HG02852 (cell line): ENCODE data around the gene CPNE4.

Experiments
- ATAC-seq: cut with Tn5 transposase; IDR thresholded peaks from one replicate; pipeline ENCODE4 v1.9.1; 2021; ENCODE audit warnings: mild to moderate bottlenecking, moderate library complexity; ENCODE audit not compliant: unreplicated experiment

Gene CPNE4

DNA sequence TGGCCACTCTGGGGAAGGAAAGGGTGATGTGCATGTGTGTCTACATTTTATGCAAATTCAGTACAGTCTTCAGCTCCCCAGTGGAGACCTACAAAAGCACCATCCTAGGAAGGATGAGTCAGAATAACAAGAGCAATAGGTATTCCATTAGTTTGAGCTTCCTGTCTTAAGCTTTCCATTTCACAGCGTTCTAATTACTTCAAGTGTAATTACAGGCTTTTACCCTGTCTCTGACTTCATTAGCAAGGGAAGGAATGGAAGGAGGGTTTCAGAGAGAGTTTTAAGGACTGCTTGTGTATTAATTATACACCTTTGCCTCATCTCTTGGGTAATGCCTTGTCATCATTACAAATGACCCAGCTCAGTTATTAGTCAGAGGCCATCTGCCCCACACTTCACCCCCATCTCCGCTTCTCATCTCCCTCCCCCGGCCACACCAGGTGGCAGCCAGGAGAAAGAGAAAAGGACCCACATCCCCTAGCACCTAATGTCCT, 329.2 kb downstream of the CPNE4 start:
- peak; percentile 78 for ATAC-seq

DNA sequence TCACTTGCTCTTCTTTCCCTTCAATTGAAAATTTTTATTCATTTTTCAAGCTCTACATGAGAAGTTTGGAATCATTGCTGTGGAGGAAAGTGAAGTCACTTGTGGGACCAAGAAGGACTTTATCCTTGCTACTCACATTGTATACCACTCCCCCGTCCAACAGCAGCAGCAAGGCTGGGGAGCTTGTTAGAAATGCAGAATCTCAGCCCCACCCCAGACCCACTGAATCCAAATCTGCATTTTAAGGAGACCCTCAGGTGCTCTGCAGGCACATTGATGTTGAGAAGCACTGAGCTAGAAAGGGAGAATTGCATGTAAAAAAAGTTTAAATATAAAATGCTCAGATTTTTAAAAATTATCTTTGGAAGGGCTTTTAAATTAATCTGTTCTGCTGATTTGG, 329.7 kb downstream of the CPNE4 start:
- ATAC-seq, result no peak

DNA sequence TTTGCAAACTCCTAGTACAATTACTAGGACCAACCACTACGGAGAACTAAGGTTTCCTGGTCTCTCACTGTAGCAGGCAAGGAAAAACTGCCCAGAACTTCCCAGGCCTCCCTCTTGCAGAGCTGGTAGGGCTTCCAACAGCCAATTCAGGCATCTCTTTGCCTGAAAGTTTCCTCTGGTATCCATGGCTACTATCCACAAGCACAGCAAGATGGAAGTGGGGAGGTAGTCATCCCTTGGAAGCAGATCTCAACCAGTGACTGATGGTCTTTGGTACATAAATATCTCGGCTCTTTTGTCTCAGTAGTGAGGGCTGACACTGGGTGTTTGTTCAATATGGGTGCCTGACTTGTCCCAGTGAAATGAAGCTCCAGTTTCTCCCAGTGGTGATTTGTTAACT, 330.7 kb downstream of the CPNE4 start:
- ATAC-seq, result no peak

DNA sequence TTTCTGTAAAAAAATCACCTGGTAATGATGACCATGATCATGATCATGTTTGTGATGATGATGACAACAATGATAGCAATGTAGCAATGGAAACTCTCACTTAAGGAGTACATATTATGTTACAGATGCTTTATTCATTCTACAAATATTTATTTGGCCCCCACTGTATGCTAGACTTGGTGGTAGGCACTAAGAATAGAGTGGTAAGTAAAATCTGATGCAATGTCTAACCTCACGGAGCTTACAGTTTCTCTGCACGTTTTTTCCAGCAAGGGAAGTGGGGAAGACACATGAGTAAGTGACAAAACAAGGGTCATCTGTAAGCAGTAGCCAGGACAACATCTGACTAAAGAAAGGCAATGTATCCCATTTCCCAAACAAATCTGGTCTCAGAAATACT, 332.7 kb downstream of the CPNE4 start:
- no peak for ATAC-seq

DNA sequence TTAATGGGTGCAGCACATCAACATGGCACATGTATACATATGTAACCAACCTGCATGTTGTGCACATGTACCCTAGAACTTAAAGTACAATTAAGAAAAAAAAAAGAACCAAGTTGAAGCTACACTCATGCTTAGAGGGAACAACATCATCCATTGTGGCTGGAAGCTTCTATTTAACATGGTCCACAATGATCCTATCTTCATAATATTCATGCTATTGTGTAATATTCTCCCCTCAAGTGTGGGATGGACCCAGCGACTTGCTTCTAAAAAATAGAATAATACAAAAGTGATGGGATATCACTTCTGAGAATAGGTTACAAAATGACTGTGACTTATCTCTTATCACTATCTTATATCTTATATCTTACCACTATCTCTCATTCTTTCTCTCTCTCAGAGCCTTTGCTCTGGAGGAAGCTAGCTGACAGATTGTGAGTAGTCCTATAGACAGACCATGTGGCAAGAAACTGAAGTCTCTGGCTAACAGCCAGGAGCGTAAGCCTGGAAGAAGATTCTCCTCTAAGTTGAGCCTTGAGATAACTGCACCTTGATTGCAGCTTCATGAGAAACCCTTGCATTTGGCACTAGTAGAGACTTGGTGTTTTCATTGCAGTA, 333.6 kb downstream of the CPNE4 start:
- ATAC-seq, result no peak

DNA sequence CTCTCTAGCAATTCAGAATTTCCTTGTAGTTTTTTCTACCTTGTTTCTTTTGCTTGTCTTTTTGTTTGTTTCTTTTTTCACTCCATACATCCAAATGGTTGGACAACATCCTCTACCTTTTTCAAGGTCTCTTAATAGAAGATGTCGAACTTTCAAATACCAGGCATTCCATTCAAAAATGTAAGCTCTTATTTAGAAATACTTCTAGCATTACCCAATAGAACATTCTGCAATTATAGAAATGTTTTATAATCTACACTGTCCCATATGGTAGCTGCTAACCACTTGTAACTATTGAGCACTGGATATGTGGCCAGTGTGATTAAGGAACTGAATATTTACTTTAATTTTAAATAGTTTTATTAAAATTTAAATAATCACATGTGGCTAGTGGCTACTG, 335.8 kb downstream of the CPNE4 start:
- ATAC-seq, result no peak

DNA sequence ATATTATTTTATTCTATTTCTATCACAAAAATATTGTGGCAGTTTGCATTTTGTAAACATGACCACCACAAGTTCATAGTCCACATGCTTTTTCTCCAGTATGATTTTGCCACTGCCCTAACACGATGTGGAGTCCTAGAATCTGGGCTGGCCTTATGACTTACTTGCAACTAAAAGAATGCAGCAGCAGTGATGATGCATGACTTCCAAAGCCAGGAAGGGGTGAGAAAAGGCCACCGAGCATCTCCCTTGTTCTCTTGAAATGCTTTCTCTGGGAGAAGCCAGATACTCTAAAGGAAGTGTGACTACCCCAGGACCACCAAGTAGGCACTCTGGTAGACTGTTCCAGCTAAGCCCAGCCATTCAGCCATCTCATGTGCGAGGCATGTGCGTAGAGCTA, 340.4 kb downstream of the CPNE4 start:
- ATAC-seq, result no peak

DNA sequence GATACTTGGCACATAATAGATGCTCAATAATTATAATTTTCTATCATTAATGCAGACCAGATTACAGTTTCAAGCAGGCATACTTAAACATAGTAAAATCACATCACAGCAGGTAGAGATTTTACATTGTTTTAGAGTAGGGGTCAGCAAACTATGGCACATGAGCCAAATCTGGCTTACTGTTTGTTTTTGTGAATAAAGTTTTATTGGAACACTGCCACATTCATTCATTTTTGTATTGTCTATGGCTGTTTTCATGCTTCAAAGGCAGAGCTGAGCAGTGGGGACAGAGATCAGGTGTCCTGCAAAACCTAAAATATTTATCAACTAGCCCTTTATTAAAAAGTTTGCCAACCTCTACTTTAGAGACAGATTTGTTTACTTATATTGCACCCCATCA, 342.5 kb downstream of the CPNE4 start:
- ATAC-seq, result no peak

DNA sequence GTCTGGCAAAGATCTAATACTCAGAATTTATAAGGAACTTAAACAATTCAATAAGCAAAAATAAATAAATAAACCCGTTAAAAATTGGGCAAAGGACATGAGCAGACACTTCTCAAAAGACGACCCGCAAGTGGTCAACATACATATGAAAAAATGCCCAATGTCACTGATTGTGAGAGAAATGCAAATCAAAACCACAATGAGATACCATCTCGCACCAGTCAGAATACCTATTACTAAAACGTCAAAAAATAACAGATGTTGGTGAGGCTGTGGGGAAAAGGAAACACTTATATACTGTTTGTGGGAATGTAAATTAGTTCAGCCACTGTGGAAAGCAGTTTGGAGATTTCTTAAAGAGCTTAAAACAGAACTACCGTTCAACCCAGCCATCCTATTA, 344.0 kb downstream of the CPNE4 start:
- ATAC-seq, result no peak

DNA sequence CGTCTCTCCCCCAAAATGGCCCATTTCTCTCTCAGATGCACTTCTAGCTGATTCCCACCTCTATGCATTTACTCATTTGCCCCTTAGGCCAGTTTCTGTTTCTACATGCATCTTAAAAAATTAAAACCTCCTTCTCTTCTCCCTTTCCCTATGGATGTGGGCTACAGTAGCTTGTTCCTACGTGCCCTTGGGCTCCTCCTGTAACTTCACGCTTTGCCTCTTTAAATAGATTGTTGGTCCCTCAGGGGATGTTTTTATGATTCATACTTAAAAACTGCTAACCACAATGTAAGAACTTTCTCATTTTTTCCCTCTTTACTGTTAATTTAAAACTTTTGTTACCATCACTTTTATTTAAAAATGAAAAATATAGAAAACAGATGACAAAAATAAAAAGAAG, 346.4 kb downstream of the CPNE4 start:
- no peak for ATAC-seq

DNA sequence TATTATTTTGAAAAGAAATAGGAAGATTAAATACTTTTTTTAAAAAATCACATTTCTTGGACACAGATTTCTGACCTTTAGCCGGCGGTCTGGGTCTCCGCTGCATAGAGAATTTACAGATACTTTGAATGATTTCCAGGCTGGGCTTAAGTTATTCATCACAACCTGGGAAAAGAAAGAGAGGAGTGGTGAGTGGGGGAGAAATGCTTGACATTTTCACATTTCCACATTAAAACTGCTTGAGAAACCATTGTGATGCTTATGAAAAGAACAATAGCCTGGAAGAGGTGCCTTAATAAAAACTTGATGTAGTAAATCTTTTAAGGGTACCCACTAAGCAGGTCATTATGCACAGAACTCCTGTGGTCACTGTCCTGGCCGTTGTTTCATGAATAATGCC, 365.2 kb downstream of the CPNE4 start:
- ATAC-seq, result no peak

DNA sequence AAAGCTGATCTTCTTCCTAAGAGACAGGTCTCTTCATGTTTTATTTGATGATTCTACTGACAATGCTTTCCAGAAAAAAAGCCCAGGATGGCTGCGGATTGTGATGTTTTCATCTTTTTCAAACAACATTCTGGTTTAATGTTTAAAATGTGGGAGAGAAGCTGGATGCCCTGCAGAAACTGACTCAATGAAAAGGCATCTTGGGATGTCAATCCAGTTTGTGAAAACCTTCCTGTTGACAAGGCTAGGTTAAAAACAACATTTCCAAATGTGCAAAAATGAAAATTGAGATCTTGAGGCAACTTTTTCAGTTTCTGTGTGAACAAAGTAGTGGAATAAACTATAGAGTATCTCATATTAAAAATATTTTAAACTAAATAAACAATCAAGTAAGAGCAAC, 376.0 kb downstream of the CPNE4 start:
- ATAC-seq, result no peak

DNA sequence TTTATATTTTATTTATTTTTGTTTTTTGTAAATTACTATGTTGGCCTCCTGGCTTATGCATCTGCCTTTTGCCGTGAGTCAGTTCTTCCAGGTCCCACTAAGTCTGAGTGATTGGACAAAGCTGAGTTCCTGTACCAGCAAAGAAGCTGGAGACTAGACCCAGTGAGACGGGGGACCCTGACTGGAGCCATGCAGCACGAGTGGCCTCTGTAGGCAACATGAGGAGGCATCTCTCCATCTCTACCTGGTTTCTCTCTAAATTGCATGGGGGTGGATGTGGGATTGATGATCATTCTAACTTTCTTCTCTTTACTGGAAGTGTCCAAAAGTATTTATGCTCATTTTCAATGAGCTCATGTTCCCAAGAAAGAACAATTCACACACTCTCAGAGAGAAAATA, 376.7 kb downstream of the CPNE4 start:
- ATAC-seq, result no peak

DNA sequence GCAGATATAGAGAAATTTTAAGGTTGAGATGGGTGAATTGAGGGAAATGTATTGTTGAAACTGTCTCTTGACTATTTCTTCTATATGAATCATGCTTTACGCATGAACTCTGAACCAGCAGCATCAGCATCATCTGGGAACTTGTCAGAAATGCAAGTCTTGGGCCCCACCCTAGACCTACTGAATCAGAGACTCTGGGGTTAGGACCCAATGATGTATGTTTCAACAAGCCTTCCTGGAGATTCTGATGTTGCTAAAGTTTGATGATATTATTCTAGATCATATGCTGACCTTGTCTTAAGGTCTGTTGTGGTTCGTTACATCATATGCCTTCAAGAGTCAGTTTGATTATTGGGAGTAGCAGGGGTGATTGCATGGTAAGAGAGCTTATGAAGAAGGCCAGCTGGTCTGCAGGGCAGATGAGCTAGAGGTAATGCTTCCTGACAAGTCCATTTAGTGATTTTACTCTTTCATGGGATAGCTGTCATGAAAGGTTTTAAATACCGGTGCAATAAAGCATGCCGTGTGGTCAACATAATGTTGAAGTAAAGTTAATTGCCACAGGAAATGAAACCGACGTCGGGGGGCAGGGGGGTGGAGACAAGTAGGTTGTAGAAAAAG, 379.6 kb downstream of the CPNE4 start:
- ATAC-seq, result no peak

DNA sequence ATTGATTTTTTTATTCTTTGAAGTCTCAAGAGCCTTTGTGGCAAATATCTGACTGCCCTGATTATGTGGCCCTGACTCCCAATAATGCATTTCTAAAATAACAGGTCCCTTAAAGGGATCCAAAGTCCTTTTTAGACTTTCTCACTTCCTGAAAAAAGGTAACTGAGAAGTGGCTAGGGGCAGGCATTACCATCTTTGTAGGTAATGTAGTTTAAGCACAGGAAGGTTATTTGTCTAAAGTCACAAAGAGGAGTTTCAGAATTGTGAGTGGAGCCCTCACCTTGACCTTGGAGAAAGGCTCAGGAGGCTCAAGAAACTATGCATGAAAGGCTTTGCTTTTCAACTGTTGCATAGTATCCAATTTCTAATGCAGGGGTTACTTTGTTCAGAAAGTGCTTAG, 389.2 kb downstream of the CPNE4 start:
- peak; percentile 74 for ATAC-seq

DNA sequence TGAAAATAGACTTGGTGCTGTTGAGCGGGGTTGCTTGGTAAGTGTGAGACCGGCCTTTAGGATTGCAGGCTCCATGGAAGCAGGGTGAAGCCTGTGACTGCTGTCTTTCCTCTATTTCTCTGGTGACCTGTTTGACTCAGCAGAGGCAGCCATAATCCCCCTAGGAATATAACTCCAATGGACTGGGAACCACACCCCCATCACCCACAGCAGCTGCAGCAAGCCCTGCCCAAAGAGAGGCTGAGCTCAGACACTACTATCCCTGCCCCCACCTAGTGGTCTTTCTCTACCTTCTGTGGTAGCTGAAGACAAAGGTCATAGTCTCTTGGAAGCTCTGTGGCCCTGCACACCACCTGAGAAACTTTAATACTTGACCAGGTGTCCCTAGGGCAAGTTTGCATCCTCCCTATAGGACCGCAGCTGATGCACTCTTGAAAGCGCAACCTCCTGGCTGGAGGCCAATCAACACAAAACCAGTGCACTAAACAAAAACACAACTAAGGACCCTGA, 398.5 kb downstream of the CPNE4 start:
- no peak for ATAC-seq

DNA sequence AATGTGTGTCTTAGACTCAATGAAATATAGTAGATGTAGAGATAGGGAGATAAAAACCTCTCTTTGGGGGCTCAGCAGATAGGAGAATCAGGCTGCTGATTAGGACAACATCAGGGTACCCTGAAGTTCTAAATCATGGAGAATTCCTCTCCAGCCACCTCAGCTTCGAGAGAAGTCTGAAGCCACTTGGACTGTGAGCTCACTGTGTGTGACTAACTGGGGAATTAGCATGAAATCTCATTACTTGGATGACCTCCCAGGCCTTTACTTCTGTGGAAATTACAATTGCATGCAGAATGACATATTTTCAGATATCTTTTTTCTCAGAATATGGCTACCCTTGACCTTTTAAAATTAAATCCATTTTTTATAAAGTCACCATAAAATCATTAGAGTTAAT, 404.0 kb downstream of the CPNE4 start:
- no peak for ATAC-seq

DNA sequence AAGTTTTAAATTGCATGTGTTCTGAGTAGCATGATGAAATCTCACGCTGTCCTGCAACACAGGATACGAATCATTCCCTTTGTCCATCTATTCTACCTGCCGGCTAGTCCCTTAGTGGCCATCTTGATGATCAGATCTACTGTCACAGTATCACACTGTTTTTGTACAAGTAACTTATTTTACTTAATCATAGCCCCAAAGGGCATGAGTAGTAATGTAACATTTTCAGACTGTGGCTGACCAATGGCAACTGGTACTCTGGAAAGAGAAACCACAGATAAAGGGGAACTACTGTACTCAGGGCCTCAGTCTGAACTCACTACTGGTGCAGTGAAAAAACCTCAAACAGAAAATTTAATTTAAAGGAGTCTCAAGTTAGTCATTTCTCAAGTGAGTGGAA, 404.7 kb downstream of the CPNE4 start:
- ATAC-seq, result peak; percentile 99

DNA sequence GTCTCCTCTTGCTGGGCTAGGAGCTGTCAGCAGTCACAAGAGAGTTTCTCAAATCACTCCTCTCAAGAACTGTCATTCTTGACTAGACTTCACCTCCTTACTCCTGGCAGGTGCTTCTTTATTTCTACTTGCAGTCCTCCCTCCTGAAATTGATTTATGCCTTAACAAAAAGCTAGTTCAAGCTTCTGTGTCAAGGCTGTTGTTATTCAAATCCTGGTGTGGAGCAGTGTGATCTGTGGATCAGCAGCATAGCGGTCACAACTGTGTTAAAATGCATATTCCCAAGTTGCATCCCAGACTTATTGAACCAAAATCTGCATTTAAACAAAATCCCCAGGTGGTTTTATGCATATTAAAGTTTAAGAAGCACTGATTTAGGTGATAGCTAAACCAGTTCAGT, 411.4 kb downstream of the CPNE4 start:
- ATAC-seq, result no peak

DNA sequence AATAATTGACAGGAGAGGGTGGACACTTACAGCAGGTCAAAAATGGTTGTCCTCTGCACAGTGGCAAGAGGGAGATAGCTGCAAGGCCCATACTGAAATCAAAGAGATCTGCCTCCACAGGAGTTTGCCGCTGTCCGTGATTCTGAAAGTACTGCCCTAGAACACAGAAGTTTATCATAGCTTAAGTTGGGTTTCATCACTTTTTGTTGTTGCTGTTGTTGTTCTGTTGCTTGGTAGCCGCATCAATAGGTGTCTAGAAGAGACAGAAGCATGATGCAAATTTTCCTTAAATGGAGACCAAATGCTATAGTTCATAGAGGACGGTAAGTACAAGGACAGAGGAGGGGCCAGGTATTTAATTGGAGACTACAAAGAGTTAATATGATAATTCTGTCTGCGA, 412.1 kb downstream of the CPNE4 start:
- no peak for ATAC-seq

DNA sequence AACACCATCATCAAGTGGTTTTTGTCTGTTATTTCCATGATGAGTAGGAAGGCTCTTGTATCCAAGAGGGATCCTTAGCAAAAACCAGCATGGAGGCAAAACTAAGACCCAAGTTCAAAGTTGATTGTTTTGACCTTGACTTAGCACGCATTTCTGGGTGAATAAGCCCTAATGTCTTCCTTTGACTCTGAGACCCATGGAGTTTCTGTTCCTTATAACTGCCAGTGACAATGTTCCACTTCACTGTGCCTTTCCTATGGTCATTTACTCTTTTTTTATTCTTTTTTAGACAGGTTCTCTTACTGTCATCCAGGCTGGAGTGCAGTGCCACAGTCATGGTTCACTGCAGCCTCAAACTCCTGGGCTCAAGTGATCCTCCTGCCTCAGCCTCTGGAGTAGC, 413.8 kb downstream of the CPNE4 start:
- peak; percentile 64 for ATAC-seq

DNA sequence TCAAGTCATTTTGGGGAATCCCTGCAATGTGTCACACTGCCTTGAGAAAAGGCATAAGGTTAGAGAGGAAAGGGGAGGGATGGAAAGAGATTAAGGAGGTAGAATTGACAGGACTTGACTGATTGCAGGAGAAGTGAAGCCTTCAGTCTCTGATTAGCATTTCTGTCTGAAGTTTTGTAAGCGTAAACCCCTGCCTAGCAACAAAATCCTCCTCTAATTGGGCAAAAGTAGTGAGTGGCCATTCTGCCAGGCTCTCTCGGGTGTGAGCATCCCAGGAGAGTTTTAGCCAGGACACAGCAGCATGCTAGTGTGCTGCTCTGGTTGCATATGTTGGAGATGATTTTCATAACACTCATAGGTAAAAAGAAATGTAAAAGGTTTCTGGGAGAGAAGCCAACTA, 415.0 kb downstream of the CPNE4 start:
- no peak for ATAC-seq

DNA sequence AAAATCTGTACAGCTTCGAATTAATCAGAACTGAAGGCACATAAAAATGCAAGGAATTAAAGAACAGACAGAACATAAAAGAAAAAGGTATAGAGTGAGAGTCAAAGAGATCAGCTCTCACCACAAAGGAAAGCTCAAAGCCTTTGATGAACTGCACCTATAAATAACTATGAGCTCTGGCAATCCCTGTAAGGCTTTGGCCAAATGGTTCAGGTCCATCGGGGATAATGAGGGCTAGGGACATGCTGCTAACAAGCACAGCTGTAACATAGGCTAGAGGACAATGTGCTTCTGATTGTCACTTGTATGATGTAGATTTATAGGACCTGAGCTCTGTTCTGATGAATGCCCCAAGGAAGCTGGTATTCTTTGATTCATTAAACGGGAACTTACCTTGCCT, 418.1 kb downstream of the CPNE4 start:
- no peak for ATAC-seq
